AG10803 (cell line): ENCODE results near the gene IFI44.

ENCODE experiments used
- DNase-seq: peaks from one replicate; pipeline ENCODE4 v3.0.0; 2010; ENCODE audit warnings: low read depth
- H3K4me3 ChIP-seq: 2 replicates; pipeline ENCODE4 v1.5.1; 2011; ENCODE audit warnings: mild to moderate bottlenecking, low read length, control low read depth
- TF ChIP-seq, protein P1 (sequence below): conservative IDR thresholded peaks from 2 replicates; pipeline ENCODE4 v1.5.1; 2011; ENCODE audit warnings: mild to moderate bottlenecking, low read length, control low read depth, inconsistent platforms

The IFI44 gene

DNA sequence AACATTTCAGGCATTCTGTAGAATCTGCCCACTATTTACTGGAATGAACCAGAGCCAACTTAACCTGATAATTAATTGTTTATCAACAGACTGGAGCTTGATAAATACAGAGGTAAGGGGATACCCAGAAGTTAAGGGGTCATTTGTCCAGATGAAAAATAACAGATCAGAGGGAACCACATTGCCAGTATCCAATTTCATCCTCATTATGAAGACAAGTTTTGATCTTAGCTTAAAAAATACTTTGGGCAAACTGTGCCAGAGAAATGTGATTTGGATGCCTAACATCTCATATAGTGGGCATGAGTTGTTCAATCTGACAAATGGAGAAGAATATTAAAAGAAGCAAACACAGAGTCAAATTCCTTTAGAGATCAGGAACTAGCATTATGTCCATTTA is 63.7 kb downstream of the IFI44 start:
- no peak for DNase-seq

More for the DNA sequence above, 63.7 kb downstream of the IFI44 start:
- TF ChIP-seq, protein P1, sequence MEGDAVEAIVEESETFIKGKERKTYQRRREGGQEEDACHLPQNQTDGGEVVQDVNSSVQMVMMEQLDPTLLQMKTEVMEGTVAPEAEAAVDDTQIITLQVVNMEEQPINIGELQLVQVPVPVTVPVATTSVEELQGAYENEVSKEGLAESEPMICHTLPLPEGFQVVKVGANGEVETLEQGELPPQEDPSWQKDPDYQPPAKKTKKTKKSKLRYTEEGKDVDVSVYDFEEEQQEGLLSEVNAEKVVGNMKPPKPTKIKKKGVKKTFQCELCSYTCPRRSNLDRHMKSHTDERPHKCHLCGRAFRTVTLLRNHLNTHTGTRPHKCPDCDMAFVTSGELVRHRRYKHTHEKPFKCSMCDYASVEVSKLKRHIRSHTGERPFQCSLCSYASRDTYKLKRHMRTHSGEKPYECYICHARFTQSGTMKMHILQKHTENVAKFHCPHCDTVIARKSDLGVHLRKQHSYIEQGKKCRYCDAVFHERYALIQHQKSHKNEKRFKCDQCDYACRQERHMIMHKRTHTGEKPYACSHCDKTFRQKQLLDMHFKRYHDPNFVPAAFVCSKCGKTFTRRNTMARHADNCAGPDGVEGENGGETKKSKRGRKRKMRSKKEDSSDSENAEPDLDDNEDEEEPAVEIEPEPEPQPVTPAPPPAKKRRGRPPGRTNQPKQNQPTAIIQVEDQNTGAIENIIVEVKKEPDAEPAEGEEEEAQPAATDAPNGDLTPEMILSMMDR = no peak
- no peak overlapping the region for H3K4me3 ChIP-seq
